ENCODE measurements around the gene PFDN5. TPM values are rescaled to one million over a fixed set of nuclear protein-coding genes. Genes with fewer than 3 reads are reported as not detected.

Gene PFDN5
- total and polyA plus RNA-seq, 10 of the 15 experiments (the other 5 are each of a cell fraction or from before 2014, with no cell fraction given): 300 to 1,596 (median 495) TPM

GRCh38 chr12:53277981-53278380 lies 17.4 kb upstream of the PFDN5 start:
- peaks cover 21 to 25% of the 10 kb centered on the region in 2 experiments for H3K36me3 ChIP-seq (ENCODE audit: control insufficient read depth in 2 of 2, insufficient read depth in 2 of 2, low read length in 1 of 2)
- ChIA-PET POLR2A (no interaction called here), CTCF (interaction anchor here (0.6 to 3.5 kb wide), 7 partner anchors 9 to 119 kb away, joined by 3 to 17 read pairs (median 4); no protein-coding TSS in a partner anchor), RAD21 (ENCODE audit: unreplicated experiment) (interaction anchor here (1.1 kb wide), 1 partner anchor 118 kb away, joined by 3 read pairs; no protein-coding TSS in a partner anchor), SMC1A (ENCODE audit: uncharacterized antibody, unreplicated experiment) (interaction anchor here (0.6 to 2.2 kb wide), 6 partner anchors 9 to 147 kb away, joined by 3 to 6 read pairs (median 4); partner anchors contain the start of gene MYG1)
- in situ Hi-C loops (cut with MboI) (no loop called here), intact Hi-C loops (cut with micrococcal nuclease; ENCODE audit: unreplicated experiment) (no loop called here)
- no peak overlapping the region for H3K4me2 ChIP-seq (ENCODE audit: control insufficient read depth, insufficient read depth)
- DNase-seq (ENCODE audit: low read depth, low spot score) (no peak), ATAC-seq (no peak), FAIRE-seq (no peak)
- H3K9ac ChIP-seq (ENCODE audit: control insufficient read depth, insufficient read depth, low read length): no peak overlapping the region
- no peaks in the 10 kb centered on the region for H3K27me3 ChIP-seq (replicated peaks in 1 of 2; ENCODE audit: control insufficient read depth in 2 of 2, insufficient read depth in 2 of 2, low read length in 1 of 2)
- no peaks in the 10 kb centered on the region for H4K20me1 ChIP-seq (ENCODE audit: control insufficient read depth, insufficient read depth)
- no peaks in the 10 kb centered on the region for H3K9me3 ChIP-seq (replicated peaks; ENCODE audit: control insufficient read depth, insufficient read depth, low read length)
- H3K4me3 ChIP-seq: no peak overlapping the region
- H3K27ac ChIP-seq (ENCODE audit: control insufficient read depth, insufficient read depth): no peak overlapping the region
- no peak overlapping the region for H2AFZ ChIP-seq (ENCODE audit: control insufficient read depth, low read depth, low read length)
- TF ChIP-seq CBFB (IDR thresholded peaks at IDR 0.05; ENCODE audit: low read depth) (no peak), MYC (IDR thresholded peaks at IDR 0.05; ENCODE audit: insufficient read depth, insufficient read length, insufficient replicate concordance, low read length, severe bottlenecking) (no peak), ESRRA (IDR thresholded peaks at IDR 0.05; ENCODE audit: low read length) (no peak), MTA3 (IDR thresholded peaks at IDR 0.05; ENCODE audit: borderline replicate concordance, low read length) (no peak), FOS (IDR thresholded peaks at IDR 0.05; ENCODE audit: borderline replicate concordance, extremely low read depth, insufficient read length) (no peak), ZBTB40 (IDR thresholded peaks at IDR 0.05; ENCODE audit: borderline replicate concordance) (no peak), TCF12 (IDR thresholded peaks at IDR 0.05; ENCODE audit: low read depth, low read length) (no peak), ZBTB11 (CRISPR knock-in tag; IDR thresholded peaks at IDR 0.05) (no peak), MXI1 (IDR thresholded peaks at IDR 0.05; ENCODE audit: low read depth, low read length) (no peak)
- no peaks in the 10 kb centered on the region for H3K4me1 ChIP-seq (ENCODE audit: control insufficient read depth, insufficient read depth, low read length)
- 100% methylated on average over 9 of the region's 9 CpGs for WGBS (ENCODE audit: insufficient coverage, insufficient replicate concordance, low lambda C conversion rate, missing lambda C conversion rate)
- no peaks in the 10 kb centered on the region for H3K79me2 ChIP-seq (ENCODE audit: control insufficient read depth, insufficient read depth, low read length)
- no TSS peak for BruUV-seq (replicated peaks)

All from GM12878 (cell line).